HPDE6-E6E7 (cell line): ENCODE data around the gene TMEM254.
"Not testable (repeated sequence)": the region's sequence is repeated elsewhere in the genome, so short reads cannot be mapped to it uniquely, and the experiment has no call there.

Source experiments
- DNase-seq: peaks from one replicate; pipeline ENCODE4 v3.0.0; 2011; ENCODE audit warnings: missing footprints; ENCODE audit errors: extremely low spot score

TMEM254 gene

DNA sequence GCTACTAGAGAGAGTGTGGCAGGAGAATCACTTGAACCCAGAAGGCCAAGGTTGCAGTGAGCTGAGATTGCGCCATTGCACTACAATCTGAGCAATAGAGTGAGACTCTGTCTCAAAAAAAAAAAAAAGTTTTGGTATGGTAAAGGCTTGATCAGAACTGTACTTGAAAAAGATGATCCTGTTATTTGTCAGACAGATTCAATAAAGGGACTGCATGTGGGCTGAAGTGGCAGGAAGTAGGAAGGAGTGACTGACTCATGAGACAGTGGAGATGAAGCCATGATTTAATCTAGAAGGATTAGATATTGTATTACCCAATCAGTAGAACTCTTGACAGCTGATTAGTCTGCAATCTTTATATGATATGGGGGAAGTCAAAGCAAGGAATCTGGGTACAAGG, 2.7 kb upstream of the TMEM254 start:
- peak; percentile 49 for DNase-seq

DNA sequence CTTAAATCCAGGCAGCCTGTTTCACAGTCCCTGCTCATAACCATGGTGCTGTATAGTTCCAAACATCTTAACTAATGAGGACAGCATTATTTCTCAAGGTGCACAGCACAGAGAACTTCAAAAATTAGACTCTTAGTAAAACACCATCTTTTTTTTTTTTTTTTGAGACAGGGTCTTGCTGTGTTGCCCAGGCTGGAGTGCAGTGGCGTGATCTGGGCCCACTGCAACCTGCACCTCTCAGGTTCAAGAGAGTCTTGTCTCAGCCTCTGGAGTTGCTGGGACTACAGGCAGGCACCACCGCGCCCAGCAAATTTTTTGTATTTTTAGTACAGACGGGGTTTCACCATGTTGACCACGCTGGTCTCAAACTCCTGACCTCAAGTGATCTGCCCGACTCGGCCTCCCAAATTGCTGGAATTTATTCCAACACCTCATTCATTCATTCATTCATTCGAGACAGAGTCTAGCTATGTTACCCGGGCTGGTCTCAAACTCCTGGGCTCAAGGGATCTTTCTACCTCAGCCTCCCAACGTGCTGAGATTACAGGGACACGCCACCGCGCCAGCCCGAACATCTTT, 507 bp upstream of the TMEM254 start:
- no peak for DNase-seq

DNA sequence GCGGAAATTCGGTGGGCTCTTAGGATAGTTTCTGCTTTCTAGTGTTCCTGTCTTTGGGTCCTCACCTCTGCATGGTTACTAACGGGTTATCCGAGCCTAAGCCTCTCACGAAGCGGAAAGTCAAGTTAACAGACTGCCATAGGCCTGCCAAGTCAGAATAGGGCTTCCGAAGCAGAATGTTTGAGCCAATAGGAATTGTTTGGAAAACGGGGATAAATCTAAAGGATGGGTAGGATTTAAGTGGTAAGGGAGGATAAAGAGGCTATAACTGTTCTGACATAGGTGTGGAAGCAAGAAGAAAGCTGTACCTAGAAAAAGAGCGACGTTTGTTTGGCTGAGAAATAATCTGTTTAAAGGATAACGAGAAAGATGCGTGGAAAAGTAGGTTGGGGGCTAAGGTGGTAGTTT, 851 bp downstream of the TMEM254 start:
- DNase-seq, result no peak

DNA sequence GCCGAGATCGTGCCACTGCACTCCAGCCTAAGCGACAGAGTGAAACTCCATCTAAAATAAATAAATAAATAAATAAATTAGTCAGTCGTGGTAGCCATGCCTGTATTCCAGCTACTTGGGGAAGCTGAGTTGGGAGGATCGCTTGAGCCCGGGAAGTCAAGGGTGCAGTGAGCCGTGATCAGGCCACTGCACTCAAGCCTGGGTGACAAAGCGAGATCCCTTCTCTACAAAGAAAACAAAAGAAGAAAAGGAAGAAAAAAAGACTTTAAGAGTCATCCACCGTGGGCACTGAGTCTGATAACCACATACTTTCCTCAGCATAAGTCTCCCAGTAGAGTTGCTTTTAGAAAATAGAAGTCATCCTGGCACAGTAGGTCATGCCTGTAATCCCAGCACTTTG, 2.6 kb downstream of the TMEM254 start:
- DNase-seq, result no peak

DNA sequence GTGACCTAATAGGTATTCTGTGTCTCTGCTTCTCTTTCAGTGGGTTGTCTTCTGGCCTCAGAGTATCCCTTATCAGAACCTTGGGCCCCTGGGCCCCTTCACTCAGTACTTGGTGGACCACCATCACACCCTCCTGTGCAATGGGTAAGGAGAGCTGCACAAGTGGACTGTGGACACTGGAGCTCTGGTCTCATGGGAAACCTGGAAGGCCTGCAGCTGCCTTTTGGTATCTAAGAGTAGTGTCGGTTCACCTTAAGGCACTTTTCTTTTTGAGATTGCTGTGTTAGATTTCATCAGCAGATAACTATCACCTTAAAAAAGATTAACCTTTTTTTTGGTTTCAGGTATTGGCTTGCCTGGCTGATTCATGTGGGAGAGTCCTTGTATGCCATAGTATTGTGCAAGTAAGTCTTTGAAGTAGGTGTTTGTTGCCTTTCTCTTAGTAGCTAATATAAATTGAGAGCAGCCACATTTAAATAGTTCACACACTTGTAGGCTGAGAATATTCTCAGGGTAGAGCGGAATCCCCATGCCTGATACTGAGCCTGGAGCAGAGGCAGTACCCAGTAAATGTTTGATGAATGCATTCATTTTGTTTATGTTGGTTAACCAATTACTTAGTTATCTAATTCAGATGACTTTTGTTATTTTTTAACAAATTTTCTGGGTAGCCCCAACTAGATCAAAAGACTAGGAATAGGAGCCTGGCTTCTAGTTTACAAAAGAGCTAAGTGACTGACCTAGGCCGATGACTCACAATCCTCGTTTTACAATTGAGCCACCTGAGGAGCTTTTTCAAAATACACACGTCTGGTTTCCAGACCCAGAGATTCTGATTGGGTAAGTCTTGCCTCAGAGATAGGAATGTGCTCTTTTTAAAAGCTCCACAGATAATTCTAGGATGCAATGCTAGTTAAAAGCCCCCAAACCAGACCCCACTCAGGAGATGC, 3.6 kb downstream of the TMEM254 start:
- DNase-seq, result peak; percentile 56

DNA sequence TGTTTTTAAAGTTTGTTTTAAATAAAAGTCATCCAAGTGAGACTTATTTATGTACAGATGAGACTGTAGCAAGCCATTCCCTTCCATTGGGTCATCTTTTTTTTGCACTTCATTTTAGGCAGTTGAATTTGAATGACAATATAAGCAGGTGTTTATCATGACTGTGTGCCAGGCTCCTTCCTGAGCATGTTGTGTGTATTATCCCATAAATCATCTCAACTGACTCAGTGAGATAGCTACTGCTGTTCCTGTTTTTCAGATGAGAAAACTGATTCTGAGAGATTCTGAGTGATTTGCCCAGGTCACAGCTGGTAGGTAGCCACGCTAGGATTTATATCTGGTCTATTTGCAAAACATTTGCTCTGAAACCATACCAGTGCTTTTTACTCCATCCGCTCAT, 11.7 kb downstream of the TMEM254 start:
- DNase-seq, result no peak

DNA sequence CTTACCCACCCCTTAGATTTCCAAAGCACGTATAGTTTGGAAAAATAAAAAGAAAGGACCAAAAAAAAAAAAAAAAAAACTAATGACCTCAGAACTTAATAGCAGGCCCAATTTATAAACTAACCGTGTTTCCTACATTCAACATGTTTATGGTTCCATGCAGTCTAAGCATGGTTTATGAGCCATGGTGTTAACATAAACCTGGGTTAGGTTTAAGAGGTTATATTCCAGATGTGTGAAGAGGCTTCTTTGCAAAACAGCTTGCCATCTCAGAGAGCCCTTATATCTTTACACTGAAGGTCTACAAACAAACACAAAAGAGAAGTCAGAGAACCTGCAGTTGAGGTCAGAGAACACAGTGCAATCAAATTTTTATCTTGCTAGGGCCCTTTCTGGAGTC, 15.8 kb downstream of the TMEM254 start:
- DNase-seq, result no peak

DNA sequence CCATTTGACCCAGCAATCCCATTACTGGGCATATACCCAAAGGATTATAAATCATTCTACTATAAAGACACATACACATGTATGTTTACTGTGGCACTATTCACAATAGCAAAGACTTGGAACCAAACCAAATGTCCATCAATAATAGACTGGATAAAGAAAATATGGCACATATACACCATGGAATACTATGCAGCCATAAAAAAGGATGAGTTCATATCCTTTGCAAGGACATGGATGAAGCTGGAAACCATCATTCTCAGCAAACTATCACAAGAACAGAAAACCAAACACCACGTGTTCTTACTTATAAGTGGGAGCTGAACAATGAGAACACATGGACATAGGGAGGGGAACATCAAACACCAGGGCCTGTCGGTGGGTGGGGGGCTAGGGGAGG, 19.8 kb downstream of the TMEM254 start:
- DNase-seq, result not testable (repeated sequence)

DNA sequence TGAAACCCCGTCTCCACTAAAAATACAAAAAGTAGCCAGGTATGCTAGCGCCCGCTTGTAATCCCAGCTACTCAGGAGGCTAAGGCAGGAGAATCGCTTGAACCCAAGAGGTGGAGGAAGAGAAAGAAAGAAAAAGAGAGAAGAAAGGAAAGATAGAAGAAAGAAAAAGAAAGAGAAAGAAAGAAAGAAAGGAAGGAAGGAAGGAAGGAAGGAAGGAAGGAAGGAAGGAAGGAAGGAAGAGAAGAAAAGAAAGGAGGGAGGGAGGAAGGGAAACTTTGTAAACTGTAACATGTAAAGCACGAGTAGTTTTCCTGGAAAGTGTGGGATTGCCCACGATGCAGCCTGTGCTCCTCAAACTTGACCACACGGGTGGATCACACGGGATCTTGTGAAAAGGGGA, 20.8 kb downstream of the TMEM254 start:
- not testable (repeated sequence) for DNase-seq

DNA sequence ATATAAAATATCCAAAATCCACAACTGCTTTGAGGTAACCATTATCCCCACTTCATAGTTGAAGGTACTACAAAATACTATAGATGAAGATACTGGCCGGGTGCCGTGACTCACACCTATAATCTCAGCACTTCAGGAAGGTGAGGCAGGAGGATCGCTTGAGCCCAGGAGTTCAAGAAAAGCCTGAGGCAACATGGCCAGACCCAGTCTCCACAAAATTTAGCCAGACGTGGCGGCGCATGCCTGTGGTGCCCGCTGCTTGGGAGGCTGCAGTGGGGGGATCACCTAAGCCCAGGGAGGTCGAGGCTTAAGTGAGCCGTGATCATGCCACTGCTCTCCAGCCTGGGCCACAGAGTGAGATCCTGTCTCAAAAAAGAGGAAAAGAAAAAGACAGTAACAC, 21.7 kb downstream of the TMEM254 start:
- no peak for DNase-seq

DNA sequence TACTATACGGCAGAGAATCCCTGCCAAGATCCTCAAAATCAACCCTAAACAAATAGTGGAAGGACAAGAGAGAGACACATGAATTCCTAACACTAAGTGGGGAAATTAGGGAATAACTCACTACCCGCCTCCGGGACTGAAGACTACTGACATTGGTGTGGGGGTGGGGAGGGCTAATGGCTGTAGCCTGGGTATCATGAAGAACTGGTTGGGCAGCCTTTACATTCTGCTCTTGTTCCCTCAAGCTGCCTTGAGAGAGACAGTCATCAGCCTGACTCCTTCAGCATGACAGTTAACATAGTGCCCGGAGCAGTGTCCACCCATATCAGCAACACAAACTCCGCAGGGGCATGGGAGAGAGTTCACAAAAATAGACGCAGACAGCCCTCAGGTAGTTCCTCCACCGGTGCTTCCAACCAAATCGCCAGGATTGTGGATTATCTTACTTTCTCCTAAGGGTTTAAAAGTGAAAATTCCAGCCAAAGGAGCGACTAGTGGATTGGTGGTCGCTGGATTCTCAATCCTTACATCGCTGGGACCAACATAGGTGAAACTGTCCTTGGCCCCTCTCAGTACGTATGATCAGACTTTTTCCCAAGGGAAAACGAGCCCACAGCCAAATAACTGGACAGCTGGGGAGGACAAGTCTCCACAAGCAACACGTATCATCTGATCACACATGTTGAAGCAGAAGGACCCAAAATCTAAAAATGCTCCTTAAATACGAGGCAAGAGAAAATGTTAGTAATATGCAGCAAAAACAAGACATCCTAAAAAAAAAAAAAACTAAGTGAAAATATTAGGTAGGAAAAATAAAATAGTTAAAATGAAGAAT, 22.6 kb downstream of the TMEM254 start:
- peak; percentile 68 for DNase-seq

DNA sequence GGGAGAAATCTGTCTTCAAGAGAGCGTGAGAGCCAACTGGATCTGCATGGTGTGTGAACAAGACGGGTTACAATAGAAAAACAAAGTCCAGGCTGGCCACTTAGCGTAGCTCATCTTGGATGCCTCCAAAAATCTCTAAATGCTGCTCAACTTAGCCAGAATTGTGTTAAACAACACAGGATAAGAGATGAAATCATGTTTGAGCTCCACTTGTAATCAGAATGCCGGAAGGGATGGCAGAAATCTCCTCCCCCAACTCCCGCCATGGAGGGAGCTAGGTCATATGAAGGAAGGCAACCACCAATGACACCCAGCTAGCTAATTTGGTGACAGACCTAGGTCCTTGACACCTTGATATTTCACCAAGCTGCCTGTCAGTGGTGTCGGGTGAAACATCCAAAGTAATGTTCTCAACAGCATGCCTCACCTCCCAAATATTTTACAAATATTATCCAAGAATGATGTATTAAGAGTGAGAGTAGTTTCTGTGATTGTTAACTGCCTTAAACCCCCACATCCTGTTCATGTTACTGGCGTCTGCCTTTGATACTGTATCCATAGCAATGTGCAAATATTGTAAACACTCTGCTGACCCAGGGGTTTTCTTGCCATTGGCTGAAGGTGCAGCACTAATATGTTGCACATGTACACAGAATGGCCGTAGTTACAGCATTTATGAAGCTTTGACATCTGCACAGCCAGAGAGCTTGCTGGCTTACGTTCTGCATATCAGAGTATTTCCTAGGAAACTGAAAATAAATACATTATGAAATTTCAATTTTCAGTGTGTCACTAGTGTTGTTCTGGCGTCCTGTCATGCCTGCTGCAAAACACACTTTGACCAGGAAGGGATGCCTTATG, 25.8 kb downstream of the TMEM254 start:
- no peak for DNase-seq

DNA sequence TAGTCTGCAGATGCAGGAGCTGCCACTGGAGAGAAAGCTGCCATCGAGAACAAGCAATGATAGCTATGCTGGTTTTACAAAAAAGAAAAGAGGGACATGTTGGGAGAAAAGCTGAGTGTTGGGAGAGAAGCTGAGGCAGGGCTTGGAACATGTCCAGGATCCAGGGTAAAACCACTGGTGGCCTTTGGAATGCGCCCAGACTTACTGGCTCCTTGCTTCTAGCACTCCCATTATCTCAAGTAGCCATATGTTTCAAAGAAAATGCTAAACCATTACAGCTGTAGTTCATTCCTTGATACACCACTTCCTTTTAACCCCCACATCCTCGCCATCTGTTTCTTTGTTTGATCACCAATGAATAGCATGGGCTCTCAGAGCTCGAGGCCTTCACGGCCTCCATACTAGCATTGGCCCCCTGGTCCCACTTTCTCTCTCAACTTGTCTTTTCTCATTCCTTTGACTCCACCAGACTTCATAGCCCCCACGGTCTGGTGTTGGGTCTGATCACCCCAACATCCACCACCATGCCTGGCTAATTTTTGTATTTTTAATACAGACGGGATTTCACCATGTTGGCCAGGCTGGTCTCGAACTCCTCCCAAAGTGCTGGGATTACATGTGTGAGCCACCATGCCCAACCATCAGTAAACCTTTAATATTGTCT, 30.2 kb downstream of the TMEM254 start:
- no peak for DNase-seq

DNA sequence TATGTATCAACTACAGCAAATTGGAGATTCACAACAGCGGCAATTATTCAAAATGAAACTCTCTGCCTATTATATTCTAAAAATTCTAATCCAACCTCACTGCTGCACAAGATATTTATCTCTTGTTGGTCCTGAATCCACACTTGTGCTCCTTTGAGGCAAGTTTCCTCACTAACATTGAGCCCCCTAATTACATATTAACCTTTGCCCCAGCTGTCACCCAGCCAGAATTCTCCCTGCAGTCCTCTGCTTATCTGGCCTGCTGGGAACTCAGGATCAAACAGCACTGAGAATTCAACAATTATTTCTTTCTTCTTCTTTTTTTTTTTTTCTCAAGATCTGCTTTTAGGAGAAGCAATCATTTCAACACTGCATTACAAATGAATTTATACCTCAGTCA, 32.5 kb downstream of the TMEM254 start:
- no peak for DNase-seq

DNA sequence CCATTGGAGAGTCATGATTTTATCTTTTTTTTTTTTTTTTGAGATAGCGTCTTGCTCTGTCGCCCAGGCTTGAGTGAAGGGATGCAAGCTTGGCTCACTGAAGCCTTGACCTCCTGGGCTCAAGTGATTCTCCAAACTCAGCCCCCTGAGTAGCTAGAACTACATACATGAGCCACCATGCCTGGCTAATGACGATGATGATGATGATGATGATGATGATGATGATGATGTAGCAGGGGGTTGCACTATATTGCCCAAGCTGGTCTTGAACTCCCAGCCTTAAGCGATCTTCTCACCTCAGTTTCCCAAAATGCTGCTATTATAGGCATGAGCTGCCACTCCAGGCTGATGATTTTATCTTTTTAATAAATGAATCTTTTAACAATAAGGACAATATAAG, 40.2 kb downstream of the TMEM254 start:
- DNase-seq, result no peak

DNA sequence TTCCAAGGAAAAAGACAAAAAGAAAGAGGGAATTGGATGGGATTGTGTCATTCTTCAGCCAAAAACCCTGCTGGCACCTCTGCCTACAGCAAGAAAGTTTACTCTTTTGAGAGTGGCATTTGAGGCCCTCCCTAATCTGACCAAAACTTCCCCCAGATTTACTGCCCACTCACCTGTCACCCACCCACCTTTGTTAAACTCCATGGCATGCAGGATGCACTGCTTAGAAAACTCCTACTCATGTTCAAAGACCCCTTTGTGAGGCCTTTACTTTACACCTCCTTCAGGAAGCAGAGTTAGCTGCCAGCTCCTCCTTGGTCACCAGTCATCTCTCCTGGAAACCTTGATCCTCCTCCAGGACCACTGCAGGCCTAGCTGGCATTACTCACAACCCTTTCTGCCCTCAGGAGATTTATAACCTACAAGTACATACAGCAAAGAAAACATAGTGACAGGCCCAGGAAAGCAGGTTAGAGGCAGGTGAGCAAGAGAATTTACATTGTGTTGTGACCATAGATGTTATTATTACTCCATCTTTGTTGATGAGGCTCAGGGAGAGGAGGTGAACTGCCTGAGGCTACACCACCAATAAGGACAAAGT, 43.7 kb downstream of the TMEM254 start:
- DNase-seq, result no peak

DNA sequence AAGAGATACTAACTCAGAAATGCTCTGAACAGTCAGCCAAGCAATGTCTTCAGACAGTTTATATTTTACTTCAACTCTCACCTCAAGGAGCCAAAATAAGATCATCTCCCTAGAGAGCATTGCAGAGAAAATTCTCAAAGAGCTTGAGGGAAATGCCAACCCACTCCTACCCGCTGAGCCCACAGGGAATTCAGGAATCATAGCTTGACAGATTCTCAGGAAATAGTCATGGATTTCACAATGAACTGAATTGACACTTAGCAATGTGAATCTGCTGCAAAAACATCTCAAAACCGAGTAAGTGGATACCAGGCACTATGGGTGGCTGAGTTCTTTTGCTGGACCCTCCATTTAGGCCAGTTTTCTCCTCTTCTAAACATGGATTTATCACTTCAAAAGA, 44.3 kb downstream of the TMEM254 start:
- no peak for DNase-seq

DNA sequence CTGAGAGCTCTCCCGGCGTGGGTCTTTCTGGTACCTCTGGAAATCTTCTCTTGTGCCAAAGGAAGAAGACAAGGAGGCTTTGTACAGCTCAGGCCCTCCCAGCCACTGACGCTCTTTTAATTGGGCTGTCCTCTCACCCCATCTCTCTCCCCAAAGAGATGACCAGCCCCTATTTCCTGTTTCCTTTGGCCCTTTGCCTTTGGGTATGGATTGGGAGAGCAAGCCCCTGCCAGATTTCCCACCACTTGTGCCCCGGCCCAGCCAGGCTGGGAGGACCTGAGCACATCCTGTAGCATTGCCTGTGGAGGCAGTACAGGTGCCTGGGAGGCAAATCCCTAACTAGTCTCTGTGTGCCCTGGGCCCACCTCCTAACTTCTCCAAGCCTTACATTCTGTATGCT, 48.4 kb downstream of the TMEM254 start:
- no peak for DNase-seq

DNA sequence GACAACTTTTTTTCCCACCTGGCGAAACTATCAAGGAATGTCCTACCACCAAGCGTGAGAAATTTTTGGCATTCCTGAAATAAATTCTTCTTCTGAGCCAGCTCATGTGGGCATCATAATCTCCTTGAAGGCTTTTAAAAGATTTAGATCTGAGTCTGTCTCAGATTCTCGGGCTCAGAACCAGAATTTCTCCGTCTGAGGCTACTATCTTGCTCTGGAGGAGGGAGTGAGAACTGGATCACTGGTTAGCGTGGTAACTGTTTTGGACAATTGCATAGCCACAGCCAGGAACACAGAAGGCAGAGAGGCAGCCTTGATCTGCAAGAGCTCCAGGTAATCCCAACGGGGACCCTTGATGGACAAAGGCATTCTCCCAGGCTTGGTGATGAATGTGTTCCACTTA, 53.0 kb downstream of the TMEM254 start:
- DNase-seq, result no peak

DNA sequence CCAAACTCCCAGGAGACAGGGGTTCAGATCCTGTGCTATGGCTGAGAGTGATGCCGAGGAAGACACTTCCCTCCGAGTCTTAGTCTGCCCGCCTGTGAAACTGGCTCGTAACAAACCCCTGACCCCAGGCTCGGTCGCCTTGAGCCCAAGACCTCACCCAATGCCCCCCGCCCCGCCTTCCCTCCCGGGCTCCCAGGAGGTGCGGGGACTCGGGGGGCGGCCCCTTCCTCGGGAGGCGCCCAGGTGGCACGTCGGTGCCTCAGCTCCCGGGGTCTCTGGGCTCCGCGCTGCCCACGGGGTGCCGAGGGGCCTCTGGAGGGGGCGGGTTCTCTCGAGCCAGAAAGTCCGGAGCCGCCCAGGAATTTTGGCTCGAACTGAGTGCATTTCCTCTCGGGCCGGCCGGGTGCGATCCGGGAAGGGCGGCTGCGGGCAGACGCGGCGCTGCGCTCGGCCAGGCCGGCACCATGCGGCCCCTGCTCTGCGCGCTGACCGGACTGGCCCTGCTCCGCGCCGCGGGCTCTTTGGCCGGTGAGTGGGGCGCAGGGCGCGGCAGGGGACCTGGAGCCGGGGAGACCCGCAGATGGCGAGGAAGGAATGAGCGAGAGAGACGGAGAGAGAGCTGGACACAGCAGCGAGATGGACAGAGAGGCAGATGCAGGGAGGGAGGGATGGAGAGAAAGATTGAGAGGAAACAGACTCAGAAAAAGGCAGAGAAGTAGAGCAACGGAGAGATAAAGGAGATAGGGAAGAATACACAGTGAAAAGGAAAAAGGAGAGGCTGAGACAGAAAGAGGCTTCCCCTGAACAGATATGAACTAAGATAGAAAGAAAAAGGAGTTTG, 54.1 kb downstream of the TMEM254 start, which contains the start of gene PLAC9:
TSS of gene PLAC9 (plus strand) at position 432 of the 841 bp plus-strand sequence. CDS start at position 465, 33 bp downstream.
- no peak for DNase-seq
